HG03457 (cell line): ENCODE measurements around the gene LDLRAD4.

ENCODE experiments used
- ATAC-seq: cut with Tn5 transposase; IDR thresholded peaks from one replicate; pipeline ENCODE4 v1.9.1; 2021; ENCODE audit warnings: moderate number of reproducible peaks; ENCODE audit not compliant: unreplicated experiment

Gene LDLRAD4

DNA sequence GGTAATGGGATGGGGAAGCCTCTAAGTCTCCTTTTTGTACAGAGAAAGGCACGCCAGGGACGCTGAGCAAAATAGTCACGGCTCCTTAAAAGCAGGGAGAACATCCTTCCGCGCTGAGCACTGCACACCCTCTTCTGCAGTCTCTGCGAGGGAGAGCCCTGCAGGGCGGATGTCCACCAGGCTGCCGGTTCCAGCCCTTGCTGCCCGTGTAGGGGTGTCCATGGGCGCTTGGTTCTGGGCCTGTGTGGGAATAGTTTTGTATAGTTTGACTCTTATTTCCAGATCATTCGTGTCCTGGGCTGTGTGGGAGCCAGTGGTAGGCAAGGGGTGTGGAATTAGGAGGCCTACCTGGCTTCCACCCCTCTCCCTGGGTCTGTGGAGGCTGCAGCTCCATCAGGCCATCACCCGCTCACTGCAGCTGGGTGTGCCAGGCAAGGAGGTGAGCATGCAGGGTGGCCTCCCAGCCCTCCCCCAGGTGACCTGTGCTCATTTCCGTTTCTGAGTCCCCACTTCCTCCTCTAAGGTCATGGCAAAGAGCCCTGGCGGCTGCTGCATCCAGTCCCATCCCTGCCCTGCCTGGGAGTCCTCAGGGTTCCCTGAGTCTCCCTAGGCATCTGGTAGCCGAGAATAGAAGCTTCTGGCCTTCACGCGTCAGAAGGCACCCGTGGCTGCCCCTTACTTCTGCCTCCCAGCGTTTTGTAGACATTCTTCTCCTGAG lies 202.6 kb downstream of the LDLRAD4 start:
- ATAC-seq = no peak

DNA sequence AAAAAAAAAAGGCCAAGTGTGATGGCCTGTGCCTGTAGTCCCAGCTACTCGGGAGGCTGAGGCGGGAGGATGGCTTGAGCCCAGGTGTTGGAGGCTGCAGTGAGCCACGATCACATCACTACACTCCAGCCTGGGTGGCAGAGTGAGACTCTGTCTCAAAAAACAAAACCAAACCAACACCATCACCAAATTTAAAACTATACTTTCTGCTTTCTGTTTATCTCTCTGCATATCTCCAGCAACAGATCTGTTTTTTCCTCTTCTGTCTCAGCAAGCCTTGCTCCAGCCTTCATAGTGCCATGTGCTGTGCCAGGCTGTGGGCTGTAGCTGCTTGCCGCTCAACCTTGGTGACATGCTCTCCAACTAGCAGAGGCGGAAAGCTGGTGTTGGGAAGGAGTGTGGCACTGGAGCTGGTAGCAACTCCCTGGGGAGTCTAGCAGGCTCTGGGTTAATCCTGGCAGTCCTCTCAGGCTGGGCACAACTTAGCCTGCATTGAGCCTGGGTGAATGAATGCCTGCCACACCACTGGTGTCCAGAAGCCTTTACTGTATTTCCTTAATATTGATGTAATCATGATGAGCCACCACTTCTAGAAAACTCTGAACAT lies 204.1 kb downstream of the LDLRAD4 start:
- ATAC-seq = no peak

DNA sequence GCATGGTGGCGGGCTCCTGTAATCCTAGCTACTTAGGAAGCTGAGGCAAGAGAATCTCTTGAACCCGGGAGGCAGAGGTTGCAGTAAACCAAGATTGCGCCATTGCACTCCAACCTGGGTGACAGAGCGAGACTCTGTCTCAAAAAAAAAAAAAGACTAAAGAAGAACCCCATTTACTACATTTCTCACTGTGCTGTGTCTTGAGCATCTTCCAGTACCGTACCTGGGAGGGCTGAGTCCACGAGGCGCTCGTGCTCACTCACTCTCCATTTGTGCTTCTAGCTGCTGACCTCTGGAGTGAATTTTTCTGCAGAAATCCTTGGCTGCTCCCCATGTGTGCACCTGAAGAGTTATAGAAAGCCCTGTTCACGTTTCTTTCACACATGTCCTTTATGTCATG lies 204.8 kb downstream of the LDLRAD4 start:
- no peak for ATAC-seq

DNA sequence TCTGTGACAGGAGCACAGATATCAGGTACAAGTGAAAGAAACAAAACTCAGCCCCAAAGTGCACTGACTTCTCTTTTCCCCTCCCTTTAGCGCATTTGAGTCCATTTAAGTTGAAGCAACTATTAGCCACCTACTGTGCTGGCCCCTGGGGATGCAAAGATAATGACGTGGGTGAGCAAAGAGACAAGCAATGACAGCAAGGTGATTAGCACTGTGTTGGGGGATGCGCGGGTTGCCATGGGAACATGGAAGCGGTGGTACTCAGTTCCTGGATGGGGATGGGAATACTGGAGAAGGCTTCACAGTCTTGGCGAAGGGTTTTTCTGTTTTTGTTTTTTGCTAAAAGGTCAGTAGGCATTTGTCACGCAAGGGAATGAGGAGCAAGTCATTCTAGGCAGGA lies 205.8 kb downstream of the LDLRAD4 start:
- ATAC-seq = no peak

DNA sequence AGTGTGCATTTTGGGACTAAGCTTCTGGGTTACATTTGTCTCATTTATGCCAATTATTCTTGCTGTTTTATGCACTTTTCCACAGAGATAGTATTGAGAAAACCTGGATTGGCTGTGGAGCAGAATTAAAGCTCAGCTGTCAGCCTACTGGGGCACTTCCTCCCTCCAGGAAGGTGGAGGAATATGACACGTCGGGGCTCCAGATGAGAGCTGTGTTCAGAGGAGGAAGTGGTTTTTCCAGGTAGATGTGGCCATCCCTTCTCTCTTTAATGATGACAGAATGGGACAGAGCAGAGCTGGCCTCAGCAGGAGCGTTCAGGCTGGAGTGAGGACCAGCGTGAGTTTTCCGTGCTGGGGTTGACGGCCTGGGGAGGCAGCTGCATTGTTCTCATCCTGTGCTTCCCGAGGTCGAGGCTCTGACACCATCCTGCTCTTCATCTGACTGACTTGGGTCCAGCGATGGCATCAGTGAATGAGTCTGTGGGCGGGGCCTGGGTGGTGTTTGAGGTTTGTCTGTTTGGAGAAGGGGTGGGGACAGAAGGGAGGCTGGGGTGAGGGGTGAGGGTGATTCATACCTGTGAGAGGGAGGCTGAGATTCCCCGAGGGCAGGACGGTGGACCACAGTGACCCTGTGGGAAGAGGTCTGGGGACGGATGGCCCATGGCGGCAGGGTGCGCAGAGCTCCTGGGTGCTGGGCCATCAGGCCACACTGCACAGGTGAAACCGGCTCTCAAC lies 207.0 kb downstream of the LDLRAD4 start:
- no peak for ATAC-seq

DNA sequence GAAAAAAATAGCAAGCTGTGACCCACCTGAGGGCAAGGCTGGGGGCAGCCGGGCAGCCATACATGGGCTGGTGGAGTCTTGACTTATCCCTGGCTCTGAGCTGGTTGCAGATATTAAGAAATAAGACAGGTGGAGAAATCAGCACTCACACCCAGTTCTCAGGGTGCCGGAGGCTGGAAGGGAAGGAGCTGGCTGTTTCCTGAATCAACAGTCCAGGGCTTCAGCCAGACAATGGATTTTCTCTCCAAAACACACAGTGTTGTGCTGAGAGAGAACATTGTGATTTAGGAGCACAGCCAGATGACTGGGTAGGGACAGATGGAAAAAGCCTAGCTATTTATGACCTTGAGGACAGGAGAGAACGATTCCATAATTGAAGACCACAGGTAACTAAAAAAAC lies 208.8 kb downstream of the LDLRAD4 start:
- no peak for ATAC-seq

DNA sequence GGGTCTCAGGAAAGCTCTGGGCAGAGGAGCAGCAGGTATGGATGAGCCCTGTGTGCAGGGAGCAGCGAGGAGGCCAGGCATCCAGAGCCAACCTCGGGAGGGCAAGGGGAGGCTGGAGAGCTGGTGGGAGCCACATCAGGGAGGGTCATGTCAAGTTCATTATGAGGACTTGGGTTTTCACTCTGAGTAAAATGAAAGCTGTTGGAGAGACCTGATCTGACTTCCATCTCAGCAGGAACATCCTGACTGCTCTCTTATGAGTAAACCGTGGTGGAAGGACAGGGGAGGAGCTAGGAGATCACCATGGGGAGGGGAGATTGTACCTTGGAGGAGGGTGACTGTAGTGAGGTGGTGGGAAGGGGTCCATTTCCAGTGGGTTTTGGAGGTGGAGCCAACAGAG lies 209.8 kb downstream of the LDLRAD4 start:
- ATAC-seq = no peak

DNA sequence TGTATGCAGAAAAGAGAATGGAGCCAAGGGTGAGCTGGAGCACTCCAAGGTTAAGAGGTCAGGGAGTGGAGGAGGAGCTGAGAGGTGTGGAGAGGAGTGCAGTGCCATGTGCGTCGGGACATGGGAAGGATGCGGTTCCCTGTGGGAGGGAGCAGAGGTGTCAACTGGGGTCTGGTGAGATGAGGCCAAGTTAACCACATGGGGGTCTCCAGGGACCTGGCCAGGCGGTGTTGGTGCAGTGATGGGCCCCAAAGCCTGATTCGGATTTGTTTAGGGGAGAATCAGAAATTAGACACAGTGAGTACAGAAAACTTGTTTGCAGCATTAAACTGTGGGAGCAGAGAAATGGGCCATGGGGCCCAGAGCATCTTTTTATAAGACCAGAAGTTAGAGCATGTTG lies 210.5 kb downstream of the LDLRAD4 start:
- ATAC-seq = no peak

DNA sequence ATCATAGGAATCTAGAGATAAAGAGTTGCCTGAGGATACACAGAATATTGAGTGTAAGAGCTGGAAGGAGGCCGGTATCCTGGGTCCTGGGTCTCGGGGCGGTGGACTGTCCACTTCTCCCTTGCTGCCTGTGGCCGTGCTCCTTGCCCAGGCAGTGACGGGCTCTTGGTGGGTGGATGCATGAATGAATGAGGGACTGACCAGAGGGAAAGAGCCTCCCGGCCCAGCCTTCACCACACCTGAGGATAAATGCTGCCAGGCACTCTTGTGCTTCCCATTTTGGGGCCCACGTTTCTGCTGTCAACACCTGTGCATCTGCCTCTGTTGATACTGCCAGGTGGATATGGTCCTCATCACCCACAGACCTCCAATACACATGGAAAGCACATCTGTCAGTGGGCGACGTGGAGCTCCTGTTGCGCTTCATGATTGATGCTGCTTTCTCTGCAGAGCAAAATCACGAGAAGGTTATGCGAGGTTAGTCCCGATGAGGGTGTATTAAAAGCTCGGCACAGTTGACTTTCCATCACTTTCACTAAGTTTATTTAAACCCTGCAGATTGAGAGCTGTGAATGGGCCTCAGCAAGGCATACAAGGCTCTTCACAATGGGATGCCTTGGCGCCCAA lies 211.4 kb downstream of the LDLRAD4 start:
- no peak for ATAC-seq

DNA sequence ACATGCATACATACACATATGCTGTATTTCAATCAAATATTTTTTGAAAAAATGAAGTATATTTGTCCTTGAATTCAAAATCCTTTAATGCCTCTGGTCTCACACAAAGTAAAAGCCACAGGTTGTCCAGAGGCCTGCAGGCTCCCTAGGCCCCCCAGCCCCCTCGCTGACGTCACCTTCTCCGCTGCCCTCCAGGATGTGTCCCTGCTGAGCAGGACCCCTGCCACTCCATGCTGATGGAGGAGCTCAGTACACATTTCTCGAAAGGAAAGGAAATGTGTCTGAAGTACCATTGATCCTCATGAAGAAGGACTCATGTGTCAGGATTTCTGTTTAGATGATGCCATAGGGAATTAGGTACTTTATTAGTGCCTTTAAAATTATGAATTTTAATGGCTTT lies 212.1 kb downstream of the LDLRAD4 start:
- ATAC-seq = no peak

DNA sequence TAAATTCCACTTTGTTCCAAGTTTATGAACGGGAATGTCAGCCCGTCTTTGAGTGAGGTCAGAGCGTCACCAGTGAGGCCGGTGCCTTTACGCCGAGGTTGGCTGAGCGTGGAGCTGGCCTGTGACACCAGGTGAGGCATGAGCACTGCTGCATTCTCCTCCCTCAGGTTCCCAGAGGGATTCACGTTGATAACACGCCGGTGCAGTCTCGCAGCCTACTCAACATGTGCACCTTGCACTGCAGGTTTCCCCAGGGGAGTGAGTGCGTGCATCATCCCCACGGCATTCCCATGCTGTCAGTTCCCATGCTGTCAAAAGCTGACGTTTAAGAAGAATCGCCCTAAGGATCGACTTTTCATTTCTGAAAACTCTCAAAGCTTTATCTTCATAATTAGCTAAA lies 213.3 kb downstream of the LDLRAD4 start:
- no peak for ATAC-seq

DNA sequence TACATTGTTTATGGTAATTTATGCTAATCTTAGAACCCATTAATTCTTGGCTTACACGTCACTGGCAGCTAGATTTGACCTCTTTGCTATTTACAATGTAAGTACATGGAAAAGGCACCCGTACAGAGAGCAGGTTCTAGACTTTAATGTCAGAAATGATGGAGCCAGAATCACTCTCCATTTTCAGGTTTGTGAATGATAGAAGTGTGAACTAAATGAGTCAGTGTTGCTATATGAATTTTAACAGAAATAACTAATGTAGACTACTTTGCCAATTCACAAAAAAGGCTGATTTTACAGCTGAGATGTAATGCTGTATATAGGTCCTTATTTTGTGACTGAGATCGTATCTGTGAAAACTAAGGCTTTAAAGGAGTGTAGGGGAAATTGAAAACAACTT lies 214.6 kb downstream of the LDLRAD4 start:
- ATAC-seq = no peak

DNA sequence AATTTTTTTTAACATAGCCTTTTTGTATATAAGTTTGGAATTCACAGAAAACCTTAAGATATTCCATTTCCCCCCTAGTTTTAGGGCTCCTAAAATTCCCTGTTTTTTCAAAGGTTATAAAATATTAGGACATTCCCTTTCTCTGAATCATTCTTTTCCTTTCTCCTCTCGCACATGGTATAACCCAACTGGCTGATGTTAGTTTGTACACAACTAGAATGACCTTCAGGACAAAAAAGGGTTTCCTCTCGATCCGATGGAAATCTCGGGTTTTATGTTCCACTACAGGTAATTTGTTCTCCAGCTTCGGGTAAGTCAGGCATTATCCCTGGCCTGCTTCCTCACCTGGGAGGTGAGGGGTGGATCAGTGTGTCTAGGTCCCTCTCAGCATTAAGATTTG lies 215.1 kb downstream of the LDLRAD4 start:
- no peak for ATAC-seq

DNA sequence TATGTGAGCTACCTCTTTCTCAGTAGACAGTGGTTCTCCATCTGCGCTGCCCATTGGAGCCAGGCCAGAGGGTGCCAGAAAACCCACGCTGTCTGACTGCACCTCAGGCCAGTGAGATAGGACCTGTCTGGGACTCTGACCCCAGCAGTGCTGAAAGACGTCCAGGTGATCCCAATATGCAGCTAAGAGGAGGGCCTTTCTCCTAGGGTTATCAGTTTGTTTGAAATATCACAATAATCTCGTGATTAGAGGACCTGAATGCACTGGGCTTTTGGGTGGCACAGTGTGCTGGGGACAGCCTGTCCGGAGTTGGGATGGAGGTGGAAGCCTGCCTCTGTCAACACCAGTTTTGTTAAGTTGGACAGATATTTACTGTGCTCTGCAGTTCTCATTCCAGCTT lies 216.3 kb downstream of the LDLRAD4 start:
- ATAC-seq = no peak

DNA sequence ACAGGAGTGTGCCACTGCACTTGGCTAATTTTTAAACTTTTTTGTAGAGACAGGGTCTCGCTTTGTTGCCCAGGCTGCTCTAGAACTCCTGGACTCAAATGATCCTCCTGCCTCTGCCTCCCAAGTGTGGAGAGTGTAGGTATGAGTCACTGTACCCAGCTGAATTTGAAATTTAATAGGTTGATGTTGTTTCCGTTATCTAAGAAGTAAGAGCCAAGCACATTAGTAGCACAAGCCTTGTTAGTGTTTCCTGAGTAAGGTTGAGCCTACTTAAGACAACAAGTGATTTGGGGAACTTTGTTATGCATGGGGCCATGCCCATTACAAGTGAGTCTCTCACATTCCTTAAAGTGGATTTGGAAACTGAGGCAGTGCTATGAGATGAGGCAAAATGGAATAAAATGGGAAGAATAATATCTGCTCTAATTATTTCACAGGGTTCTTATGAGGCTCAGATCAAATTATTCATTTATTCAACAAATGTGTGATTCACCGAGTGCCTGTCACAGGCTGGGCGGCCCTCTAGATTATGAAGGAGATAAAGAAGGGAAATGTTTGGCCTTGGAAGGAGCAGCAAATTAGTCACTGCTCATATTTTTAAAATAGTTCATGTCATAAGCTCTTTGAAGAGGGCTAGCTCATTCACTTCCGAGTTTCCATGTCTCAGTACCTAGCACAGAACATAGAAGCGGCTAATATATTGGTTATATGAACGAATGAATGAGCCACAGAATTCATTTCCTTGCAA lies 217.2 kb downstream of the LDLRAD4 start:
- no peak for ATAC-seq

DNA sequence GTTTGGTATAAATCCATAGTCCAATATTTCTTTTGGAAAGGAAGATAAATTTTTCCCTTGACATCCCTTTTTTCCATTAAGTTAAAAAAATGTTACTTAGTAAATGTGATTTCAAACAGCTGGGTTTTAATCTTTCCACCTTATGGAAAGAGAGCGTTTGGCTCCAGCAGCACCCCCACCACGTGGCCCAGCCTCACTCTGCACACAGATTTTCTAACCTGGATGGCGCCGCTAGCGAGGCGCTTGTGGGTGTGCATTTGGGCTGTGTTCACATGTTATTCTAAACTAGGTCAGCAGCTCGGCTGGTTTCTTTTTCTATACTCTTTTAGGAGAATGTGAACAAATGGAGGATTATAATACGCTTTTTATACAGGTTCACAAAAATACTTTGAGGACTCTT lies 218.0 kb downstream of the LDLRAD4 start:
- ATAC-seq = no peak

DNA sequence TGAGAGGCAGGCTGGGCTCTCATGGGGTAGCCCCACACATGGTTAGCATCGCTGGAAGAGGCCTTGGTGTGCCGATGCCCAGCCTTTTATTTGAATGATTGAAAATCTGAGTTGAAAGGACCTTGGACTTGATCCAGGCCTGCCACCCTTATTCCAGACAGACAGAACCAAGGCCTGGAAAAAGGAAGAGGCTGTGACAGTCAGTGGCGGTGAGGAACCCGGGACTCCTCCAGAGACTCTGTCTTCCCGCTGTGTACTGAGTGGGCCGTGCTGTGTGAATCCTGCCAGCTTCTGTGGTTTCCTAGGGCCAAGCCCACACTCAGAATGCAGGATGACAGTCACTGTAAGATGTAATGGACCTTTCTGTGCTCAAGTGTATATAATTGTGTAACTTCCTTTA lies 218.5 kb downstream of the LDLRAD4 start:
- no peak for ATAC-seq

DNA sequence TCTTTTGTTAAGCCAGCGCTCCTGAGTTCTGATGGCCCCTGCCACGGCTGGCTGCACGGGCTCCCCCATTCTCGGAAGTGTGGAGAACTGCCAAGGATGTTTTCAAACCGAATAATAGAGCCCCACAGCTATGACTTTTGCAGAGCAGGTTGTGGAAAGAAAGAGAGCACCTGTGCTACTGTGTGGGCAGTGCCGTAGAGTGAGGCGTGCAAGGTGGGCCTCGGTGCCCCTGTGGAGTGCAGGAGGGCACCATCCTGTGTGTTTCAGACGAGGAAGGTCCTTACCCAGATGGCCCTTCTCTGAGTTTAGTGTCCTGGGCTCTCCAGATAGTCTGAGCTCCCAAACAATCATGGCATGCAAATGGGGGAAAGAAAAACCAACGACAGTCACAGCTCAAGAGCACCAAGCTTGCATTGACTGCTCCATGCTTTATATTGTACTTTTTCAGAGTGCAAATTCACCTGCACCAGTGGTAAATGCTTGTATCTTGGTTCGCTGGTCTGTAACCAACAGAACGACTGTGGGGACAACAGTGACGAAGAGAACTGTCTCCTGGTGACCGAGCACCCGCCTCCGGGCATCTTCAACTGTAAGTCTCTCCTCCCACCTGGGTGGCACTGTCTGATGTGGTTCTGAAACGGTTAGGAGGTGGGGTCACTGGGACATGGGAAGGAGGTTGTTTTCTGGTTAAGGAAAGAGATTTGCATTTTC lies 219.4 kb downstream of the LDLRAD4 start:
- ATAC-seq = no peak

DNA sequence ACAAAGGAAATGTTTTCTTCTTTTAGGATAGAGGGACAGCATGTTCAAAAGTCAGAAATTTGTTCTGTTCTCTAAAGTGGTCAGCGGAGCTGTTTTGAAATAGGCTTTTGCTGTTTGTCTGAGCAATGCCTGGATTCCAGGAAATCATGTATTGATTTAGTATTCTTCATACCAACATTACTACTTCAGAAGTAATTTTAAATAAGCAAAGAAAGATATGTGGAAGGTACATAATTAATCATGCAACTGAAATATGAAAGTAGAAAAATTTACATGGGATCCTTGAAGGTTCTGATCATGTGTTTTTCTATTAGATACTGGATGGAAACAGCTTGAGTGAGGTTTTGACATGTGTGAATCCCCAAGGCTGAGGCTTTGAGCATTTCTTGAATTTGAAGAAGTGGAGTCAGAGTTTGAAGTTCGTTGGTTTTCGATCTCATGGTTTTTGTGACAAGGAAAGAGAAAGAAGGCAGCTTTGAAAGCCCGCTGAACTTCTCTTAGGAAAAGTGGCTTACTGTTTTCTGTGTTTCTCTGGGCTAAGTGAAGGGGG lies 220.0 kb downstream of the LDLRAD4 start:
- no peak for ATAC-seq

DNA sequence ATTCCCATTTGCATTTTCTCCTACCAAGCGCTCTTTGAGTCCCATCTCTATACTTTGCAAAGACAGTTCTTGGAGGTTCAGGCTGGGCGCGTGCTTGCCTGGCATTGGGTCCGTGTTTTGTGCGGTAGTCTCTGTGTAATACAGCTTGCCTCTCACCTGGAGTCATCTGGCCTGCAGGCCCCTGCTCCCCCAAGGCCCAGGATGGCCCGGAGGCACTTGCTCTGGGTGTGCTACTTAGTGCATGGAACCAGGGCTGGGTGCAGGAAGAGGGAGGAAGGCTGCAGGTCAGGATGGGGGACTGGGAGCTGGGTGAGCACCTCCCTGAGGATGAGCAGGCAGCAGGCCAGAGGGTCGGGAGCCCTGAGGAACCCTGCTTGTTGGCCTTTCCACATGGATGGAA lies 220.9 kb downstream of the LDLRAD4 start:
- ATAC-seq = no peak
